ENCODE data around the gene CRYGN.

The CRYGN gene

DNA sequence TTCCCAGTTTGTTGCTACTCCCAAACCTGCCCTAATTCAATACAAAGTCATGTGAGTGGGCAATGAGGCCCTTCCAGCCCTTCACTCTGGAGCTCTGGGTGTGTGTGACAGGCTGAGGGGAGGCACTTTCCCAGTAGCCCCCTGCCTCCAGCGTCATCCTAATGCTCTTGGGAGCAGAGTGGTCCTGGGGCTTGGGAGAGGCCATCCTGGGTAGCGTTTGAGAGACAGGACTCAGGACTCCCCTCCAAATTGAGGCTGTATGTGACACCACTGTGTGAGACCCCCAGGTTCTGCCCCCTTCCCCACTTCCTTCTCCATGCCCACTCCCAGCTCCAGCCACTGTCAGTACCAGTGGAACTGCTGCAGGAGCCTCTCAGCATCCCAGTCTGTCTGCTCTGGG lies 6.5 kb upstream of the CRYGN start:
- TF ChIP-seq EZH2 (IDR thresholded peaks at IDR 0.05; ENCODE audit: borderline replicate concordance, low read depth, low read length, severe bottlenecking), result no peak
- no peak for TF ChIP-seq CTCF (IDR thresholded peaks at IDR 0.05; ENCODE audit: borderline replicate concordance, extremely low read depth, low read length, poor library complexity, severe bottlenecking)

GRCh38 chr7:151444632-151445031 lies 4.7 kb upstream of the CRYGN start:
- no peaks in the 10 kb centered on the region for H4K20me1 ChIP-seq (ENCODE audit: insufficient read depth, low read length)
- no peak overlapping the region for H2AFZ ChIP-seq (ENCODE audit: low read depth, low read length)
- no peak for TF ChIP-seq EZH2 (IDR thresholded peaks at IDR 0.05; ENCODE audit: borderline replicate concordance, low read depth, low read length, severe bottlenecking)
- no peak for TF ChIP-seq CTCF (IDR thresholded peaks at IDR 0.05; ENCODE audit: borderline replicate concordance, extremely low read depth, low read length, poor library complexity, severe bottlenecking)

More for the DNA sequence above, 6.5 kb upstream of the CRYGN start:
- no peaks in the 10 kb centered on the region for H4K20me1 ChIP-seq (ENCODE audit: insufficient read depth, low read length)
- H2AFZ ChIP-seq (ENCODE audit: low read depth, low read length), result no peak overlapping the region
- peak overlapping the region; percentile 36; the same call in 1 of the 2 replicates for H3K27ac ChIP-seq (ENCODE audit: low read length)
- no peaks in the 10 kb centered on the region for H3K27me3 ChIP-seq (ENCODE audit: insufficient read depth, low read length, poor library complexity)
- no peak overlapping the region for H3K4me2 ChIP-seq (ENCODE audit: insufficient read depth, low read length)
- no peak overlapping the region for H3K4me3 ChIP-seq (ENCODE audit: low read depth in 1 of 2, low read length in 2 of 2)
- no peaks in the 10 kb centered on the region for H3K79me2 ChIP-seq (ENCODE audit: insufficient read depth, low read length)
- H3K4me1 ChIP-seq (ENCODE audit: insufficient read depth, low read length), result peaks cover 16% of the 10 kb centered on the region
- DNase-seq (no peak), ATAC-seq (ENCODE audit: insufficient read depth, low read depth) (no peak)
- no peaks in the 10 kb centered on the region for H3K36me3 ChIP-seq (ENCODE audit: insufficient read depth, low read length)
- H3K9me3 ChIP-seq (ENCODE audit: insufficient read depth, low read length, severe bottlenecking), result no peaks in the 10 kb centered on the region
- no peak overlapping the region for H3K9ac ChIP-seq (ENCODE audit: low read depth, low read length)

GRCh38 chr7:151442776-151443496 lies 3.0 kb upstream of the CRYGN start:
- Histone ChIP-seq H3K4me2 (ENCODE audit: insufficient read depth, low read length) (no peak overlapping the region), H3K27ac (ENCODE audit: low read length) (no peak overlapping the region), H3K27me3 (ENCODE audit: insufficient read depth, low read length, poor library complexity) (no peaks in the 10 kb centered on the region), H2AFZ (ENCODE audit: low read depth, low read length) (no peak overlapping the region), H3K79me2 (ENCODE audit: insufficient read depth, low read length) (no peaks in the 10 kb centered on the region), H3K36me3 (ENCODE audit: insufficient read depth, low read length) (no peaks in the 10 kb centered on the region), H3K9me3 (ENCODE audit: insufficient read depth, low read length, severe bottlenecking) (no peaks in the 10 kb centered on the region), H3K9ac (ENCODE audit: low read depth, low read length) (no peak overlapping the region), H3K4me1 (ENCODE audit: insufficient read depth, low read length) (peaks cover 35% of the 10 kb centered on the region), H3K4me3 (ENCODE audit: low read depth in 1 of 2, low read length in 2 of 2) (no peak overlapping the region), H4K20me1 (ENCODE audit: insufficient read depth, low read length) (no peaks in the 10 kb centered on the region)
- no peak for TF ChIP-seq EZH2 (IDR thresholded peaks at IDR 0.05; ENCODE audit: borderline replicate concordance, low read depth, low read length, severe bottlenecking)
- no peak for TF ChIP-seq CTCF (IDR thresholded peaks at IDR 0.05; ENCODE audit: borderline replicate concordance, extremely low read depth, low read length, poor library complexity, severe bottlenecking)
- ATAC-seq (ENCODE audit: insufficient read depth, low read depth), result no peak
- DNase-seq, result no peak

More at GRCh38 chr7:151444632-151445031, 4.7 kb upstream of the CRYGN start:
- H3K27me3 ChIP-seq (ENCODE audit: insufficient read depth, low read length, poor library complexity), result no peaks in the 10 kb centered on the region
- no peak for ATAC-seq (ENCODE audit: insufficient read depth, low read depth)
- H3K4me1 ChIP-seq (ENCODE audit: insufficient read depth, low read length), result peaks cover 34% of the 10 kb centered on the region
- no peaks in the 10 kb centered on the region for H3K9me3 ChIP-seq (ENCODE audit: insufficient read depth, low read length, severe bottlenecking)
- H3K79me2 ChIP-seq (ENCODE audit: insufficient read depth, low read length), result no peaks in the 10 kb centered on the region
- H3K4me3 ChIP-seq (ENCODE audit: low read depth in 1 of 2, low read length in 2 of 2), result no peak overlapping the region
- H3K36me3 ChIP-seq (ENCODE audit: insufficient read depth, low read length), result no peaks in the 10 kb centered on the region
- H3K4me2 ChIP-seq (ENCODE audit: insufficient read depth, low read length), result no peak overlapping the region
- no peak overlapping the region for H3K27ac ChIP-seq (ENCODE audit: low read length)
- no peak for DNase-seq
- H3K9ac ChIP-seq (ENCODE audit: low read depth, low read length), result no peak overlapping the region

All from DND-41 (cell line).